ENCODE data around the gene ORMDL2. TPM values are rescaled to one million over a fixed set of nuclear protein-coding genes. Genes with fewer than 3 reads are reported as not detected.
"Not testable (repeated sequence)": the region's sequence is repeated elsewhere in the genome, so short reads cannot be mapped to it uniquely, and the experiment has no call there.

ORMDL2 gene
- total RNA-seq, 2 experiments from 2014 or later: 39.6 to 41.0 TPM

- ChIA-PET POLR2A (interaction anchor here (0.8 kb wide), 1 partner anchor 16 kb away, joined by 3 read pairs; the partner anchor contains the start of gene DNAJC14), CTCF (no interaction called here)
Measured at GRCh38 chr12:55845361-55845760, 27.5 kb downstream of the ORMDL2 start.

DNA sequence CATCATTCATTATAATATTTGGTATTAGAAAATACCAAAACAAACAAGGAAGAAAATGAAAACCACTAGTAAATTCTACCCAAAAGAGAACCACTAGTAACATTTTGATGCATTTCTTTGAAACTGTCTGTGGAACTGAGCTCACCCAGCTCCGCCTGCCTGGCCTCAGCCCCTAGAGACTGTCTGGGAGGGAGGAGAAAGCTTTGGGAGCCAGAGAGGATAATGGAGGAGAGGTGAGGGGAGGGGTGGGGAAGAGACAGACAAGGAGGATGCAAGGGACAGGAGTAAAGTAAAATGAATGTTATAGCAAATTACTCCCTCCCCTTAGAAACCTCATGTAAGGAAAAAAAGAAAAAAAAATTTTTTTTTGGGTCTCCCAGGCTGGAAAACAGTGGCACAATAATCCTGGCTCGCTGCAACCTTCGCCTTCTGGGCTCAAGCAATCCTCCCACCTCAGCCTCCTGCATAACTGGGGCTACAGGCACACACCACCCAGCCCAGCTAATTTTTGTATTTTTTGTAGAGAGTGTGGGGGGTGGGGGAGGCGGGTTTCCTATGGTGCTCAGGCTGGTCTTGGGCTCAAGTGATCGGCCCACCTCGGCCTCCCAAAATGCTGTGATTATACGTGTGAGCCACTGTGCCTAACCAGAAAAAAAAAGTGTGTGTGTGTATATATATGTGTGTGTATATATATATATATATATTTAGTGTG is 28.1 kb downstream of the ORMDL2 start:
- CTCF ChIA-PET: no interaction called here
- POLR2A ChIA-PET: no interaction called here

DNA sequence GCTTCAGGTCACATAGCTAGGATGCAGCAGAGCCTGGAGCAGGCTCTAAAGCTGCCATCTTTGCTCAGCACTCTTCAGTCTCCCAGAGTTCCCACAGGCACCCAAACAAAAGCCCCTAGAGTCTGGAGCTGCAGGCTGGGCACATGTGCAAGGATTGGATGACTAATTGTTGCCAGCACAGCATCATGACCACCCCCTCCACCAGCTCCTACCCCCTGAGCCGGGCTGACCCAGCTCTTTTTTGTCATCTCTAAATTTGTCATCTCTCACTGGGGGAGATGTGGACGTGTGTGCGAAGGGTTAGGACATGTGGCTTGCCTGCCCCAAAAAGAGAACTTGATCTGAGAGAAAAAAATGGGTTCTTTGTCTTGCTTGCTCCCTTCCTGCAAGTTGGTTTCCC is 29.2 kb downstream of the ORMDL2 start:
- ChIA-PET POLR2A (interaction anchor here (0.5 to 0.9 kb wide), 3 partner anchors 29 to 66 kb away, joined by 3 to 10 read pairs (median 4); partner anchors contain the start of gene ORMDL2), CTCF (interaction anchor here (0.8 to 1.3 kb wide), 4 partner anchors 55 to 109 kb away, joined by 3 to 6 read pairs (median 4); no protein-coding TSS in a partner anchor)

GRCh38 chr12:55847603-55848291 is 29.9 kb downstream of the ORMDL2 start:
- POLR2A ChIA-PET: interaction anchor here (0.9 kb wide), 1 partner anchor 29 kb away, joined by 3 read pairs; the partner anchor contains the start of gene ORMDL2
- CTCF ChIA-PET: interaction anchor here (0.7 to 1.3 kb wide), 4 partner anchors 84 to 109 kb away, joined by 3 to 6 read pairs (median 3); no protein-coding TSS in a partner anchor

- POLR2A ChIA-PET: interaction anchor here (0.7 kb wide), 1 partner anchor 42 kb away, joined by 8 read pairs; no protein-coding TSS in a partner anchor
- CTCF ChIA-PET: no interaction called here
Measured at GRCh38 chr12:55849616-55850343, 31.9 kb downstream of the ORMDL2 start.

GRCh38 chr12:55850401-55850800 is 32.6 kb downstream of the ORMDL2 start:
- POLR2A ChIA-PET: no interaction called here
- CTCF ChIA-PET: no interaction called here

- POLR2A ChIA-PET: no interaction called here
- CTCF ChIA-PET: no interaction called here
Measured at GRCh38 chr12:55850893-55851292, 33.1 kb downstream of the ORMDL2 start.

GRCh38 chr12:55852740-55853139 is 34.9 kb downstream of the ORMDL2 start:
- CTCF ChIA-PET: no interaction called here
- POLR2A ChIA-PET: no interaction called here

DNA sequence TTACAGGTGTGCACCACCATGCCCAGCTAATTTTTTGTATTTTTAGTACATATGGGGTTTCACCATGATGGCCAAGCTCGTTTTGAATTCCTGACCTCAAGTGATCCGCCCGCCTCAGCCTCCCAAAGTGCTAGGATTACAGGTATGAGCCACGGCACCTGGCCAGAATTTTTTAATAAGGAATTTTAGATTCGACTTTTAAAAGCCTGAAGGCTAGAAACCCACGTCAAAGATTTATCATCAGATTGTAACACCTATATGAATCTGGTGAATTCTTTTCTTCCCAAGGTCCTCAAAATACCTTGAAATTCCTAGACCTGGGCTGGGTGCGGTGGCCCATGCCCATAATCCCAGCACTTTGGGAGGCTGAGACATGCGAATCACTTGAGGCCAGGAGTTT is 43.6 kb downstream of the ORMDL2 start:
- CTCF ChIA-PET: no interaction called here
- POLR2A ChIA-PET: no interaction called here

- ChIA-PET POLR2A (no interaction called here), CTCF (no interaction called here)
Measured at GRCh38 chr12:55861871-55862270, 44.0 kb downstream of the ORMDL2 start.

GRCh38 chr12:55862286-55862685 is 44.4 kb downstream of the ORMDL2 start:
- ChIA-PET CTCF (no interaction called here), POLR2A (no interaction called here)

DNA sequence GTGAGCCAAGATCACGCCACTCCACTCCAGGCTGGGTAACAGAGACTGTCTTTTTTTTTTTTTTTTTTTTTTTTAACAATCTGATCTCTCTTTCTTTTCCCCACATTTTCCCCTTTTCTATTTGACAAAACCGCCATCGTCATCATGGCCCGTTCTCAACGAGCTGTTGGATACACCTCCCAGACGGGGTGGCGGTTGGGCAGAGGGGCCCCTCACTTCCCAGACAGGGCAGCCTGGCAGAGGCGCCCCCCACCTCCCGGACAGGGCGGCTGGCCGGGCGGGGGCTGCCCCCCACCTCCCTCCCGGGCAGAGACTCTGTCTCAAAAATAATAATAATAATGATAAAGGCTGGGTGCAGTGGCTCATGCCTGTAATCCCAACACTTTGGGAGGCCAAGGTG is 45.1 kb downstream of the ORMDL2 start:
- POLR2A ChIA-PET, CTCF ChIA-PET: not testable (repeated sequence)

GRCh38 chr12:55865327-55865726 is 47.5 kb downstream of the ORMDL2 start:
- POLR2A ChIA-PET: interaction anchor here (0.6 kb wide), 1 partner anchor 65 kb away, joined by 3 read pairs; no protein-coding TSS in a partner anchor
- CTCF ChIA-PET: no interaction called here

DNA sequence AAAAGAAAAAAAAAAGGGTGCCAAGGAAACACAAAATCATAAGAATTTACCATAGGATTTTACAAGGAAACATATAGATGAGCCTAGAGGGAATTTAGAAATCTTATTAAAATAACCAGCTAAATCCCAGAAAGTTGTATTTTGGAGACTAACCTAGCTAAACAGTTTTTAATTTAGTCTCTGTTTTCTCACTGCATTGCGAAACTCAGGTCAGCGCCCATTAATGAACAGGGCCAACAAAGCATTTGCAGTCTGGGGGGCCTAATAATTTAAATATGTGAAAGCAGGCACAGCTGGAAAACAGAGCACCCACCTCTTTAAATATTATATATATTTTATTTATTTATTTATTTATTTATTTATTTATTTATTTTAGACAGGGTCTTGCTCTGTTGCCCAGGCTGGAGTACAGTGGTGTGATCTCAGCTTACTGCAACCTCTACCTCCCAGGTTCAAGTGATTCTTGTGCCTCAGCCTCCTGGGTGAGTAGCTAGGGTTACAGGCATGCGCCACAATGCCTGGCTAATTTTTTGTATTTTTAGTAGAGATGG is 48.7 kb downstream of the ORMDL2 start:
- POLR2A ChIA-PET: interaction anchor here (0.6 kb wide), 1 partner anchor 12 kb away, joined by 7 read pairs; no protein-coding TSS in a partner anchor
- CTCF ChIA-PET: not testable (repeated sequence)

Other genes with a start within 250 kb of the ORMDL2 start
- not detected for gene OR2AP1, start 245.6 kb upstream of the ORMDL2 start, total RNA-seq
- gene OR10P1, start 181.1 kb upstream of the ORMDL2 start, total RNA-seq: not detected
- 1 to 10 TPM; 3.6 to 4.1 TPM for gene ITGA7, start 110.1 kb upstream of the ORMDL2 start, total RNA-seq
- 10 to 100 TPM; 89.9 to 93.6 TPM for gene BLOC1S1, start 102.0 kb upstream of the ORMDL2 start, total RNA-seq
- gene RDH5, start 97.6 kb upstream of the ORMDL2 start, total RNA-seq: 1 to 10 TPM; 4.9 to 5.2 TPM
- gene CD63, start 89.0 kb upstream of the ORMDL2 start, total RNA-seq: 100 to 1,000 TPM; 190 to 193 TPM
- gene GDF11, start 74.9 kb upstream of the ORMDL2 start, total RNA-seq: 10 to 100 TPM; 13.6 to 13.7 TPM
- gene SARNP, start 317 bp upstream of the ORMDL2 start, total RNA-seq: 10 to 100 TPM; 92.5 to 94.3 TPM
- gene DNAJC14, start 11.5 kb downstream of the ORMDL2 start, total RNA-seq: 10 to 100 TPM; 37.6 to 38.9 TPM
- gene MMP19, start 24.9 kb downstream of the ORMDL2 start, total RNA-seq: not detected
- 10 to 100 TPM; 34.8 to 36.2 TPM for gene PYM1, start 109.9 kb downstream of the ORMDL2 start, total RNA-seq
- gene DGKA, start 113.1 kb downstream of the ORMDL2 start, total RNA-seq: 100 to 1,000 TPM; 199 to 219 TPM
- under 1 TPM; 0.46 to 0.50 TPM for gene PMEL, start 148.0 kb downstream of the ORMDL2 start, total RNA-seq
- gene CDK2, start 148.8 kb downstream of the ORMDL2 start, total RNA-seq: 100 to 1,000 TPM; 124 to 133 TPM
- gene RAB5B, start 156.0 kb downstream of the ORMDL2 start, total RNA-seq: 10 to 100 TPM; 27.5 to 32.4 TPM
- gene SUOX, start 179.2 kb downstream of the ORMDL2 start, total RNA-seq: 1 to 10 TPM; 2.7 TPM
- gene IKZF4, start 203.0 kb downstream of the ORMDL2 start, total RNA-seq: 10 to 100 TPM; 14.2 to 15.1 TPM
- 10 to 100 TPM; 44.3 to 47.0 TPM for gene RPS26, start 223.9 kb downstream of the ORMDL2 start, total RNA-seq

All from activated CD8-positive, alpha-beta memory T cell treated with anti-CD3 and anti-CD28 coated beads for 36 hours (primary cell).